ENCODE measurements around the gene CNPY4.

The CNPY4 gene

GRCh38 chr7:100170101-100170897, 50.9 kb downstream of the CNPY4 start:
- DNase-seq = no peak

DNA sequence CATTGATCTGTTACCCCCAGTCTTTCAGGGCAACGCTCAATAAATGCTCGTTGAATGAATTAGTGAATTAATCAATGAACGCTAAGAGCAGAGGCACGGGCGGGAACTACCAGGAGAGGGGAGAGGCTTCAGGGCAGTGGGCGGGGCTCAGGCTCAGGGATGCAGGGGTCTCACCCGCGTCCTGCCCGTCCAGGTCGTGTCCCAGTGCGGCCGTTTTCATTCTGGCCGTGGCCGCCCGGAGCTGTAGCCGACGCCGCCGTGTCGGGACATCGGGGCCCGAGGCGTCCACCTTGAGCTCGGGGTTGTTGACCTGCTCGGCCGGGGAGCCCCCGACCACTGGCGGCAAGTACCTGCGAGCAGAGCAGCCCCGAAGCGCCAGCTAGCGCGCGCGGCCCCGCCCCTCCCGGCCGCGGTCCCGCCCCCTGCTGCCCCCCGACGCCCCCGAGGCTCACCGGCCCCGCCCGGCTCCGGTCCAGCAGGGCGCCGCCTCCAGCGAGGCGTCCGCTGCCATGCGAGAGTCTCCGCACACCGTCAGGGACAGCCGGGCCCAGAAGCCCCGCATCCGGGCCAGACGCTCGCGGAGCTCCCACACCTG, 51.8 kb downstream of the CNPY4 start:
- no peak for DNase-seq

- DNase-seq = no peak
These were observed 52.4 kb downstream of the CNPY4 start for GRCh38 chr7:100171840-100172239.

DNA sequence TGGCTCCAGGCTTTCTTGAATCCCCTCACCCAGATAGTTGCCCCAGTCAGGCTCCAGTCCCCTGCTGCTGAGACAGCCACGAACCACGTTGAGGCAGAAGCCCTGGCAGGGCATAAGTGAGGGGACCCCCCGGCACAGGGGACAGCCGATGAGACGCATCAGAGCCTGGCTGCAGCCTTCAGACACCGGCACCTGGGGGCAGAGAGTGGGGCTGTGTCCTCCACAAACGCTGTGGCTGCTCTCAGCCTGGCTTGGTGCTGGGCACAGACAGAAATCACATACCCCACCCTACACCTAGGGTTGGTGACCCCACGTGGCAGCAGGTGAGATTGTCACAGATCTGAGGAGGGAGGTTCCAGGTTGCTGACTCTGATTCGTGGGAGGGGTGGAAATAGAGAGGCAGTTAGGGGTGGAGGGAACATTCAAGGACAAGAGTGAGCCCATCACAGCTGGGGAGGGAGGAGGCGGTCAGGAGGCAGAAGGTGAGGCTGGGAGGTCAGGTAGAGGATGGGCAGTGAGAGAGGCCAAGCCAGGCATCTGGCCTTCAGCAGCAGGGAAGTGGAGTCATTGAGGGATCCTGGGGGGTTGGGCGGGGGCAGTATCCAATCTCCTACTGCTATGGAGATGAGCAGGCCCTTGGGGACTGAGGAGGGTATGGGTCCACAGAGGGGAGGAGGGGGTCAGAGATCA, 54.5 kb downstream of the CNPY4 start:
- no peak for DNase-seq

DNA sequence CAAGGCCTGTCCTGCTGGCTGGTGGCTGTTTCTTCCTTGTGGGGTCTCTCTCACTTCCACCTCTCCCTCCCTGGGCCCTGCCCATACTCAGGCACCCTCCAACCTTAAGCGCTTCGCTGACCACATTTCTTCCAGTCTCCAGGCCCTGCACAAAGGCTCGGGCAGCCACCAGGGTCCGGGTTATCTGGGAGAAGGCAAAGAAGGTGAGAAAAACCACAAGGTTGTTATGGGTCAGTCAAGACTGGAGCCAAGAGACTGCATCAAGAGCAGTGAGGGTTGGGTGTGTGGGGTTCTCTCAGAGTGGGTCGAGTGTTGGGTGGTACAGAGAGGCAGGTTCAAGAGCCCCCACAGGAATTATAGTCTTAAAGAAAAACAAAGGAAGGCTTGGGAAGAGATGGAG, 55.1 kb downstream of the CNPY4 start:
- DNase-seq = no peak

Measured in NCI-H1048 (cell line).